Muscle of leg (tissue), 11 donors: ENCODE data around the gene SUPT3H. TPM values are rescaled to one million over a fixed set of nuclear protein-coding genes. Genes with fewer than 3 reads are reported as not detected.
"Not testable (repeated sequence)": the region's sequence is repeated elsewhere in the genome, so short reads cannot be mapped to it uniquely, and the experiment has no call there.

ENCODE experiments used
- DNase-seq: peaks from one replicate; pipeline ENCODE4 v3.0.0; 2013
- H3K27ac ChIP-seq: one replicate; pipeline ENCODE4 v1.5.1; 2013; ENCODE audit warnings: mild to moderate bottlenecking, low read length, control low read depth
- H3K27me3 ChIP-seq: one replicate; pipeline ENCODE4 v1.6.1; 2013; ENCODE audit warnings: low read length; ENCODE audit not compliant: control insufficient read depth, insufficient read depth
- H3K36me3 ChIP-seq: one replicate; pipeline ENCODE4 v1.6.1; 2013; ENCODE audit warnings: low read length; ENCODE audit not compliant: control insufficient read depth, insufficient read depth
- H3K4me1 ChIP-seq: one replicate; pipeline ENCODE4 v1.6.1; 2013; ENCODE audit warnings: low read length; ENCODE audit not compliant: control insufficient read depth, insufficient read depth
- H3K4me3 ChIP-seq: one replicate; pipeline ENCODE4 v1.5.1; 2013; ENCODE audit warnings: low read length, control low read depth
- H3K9me3 ChIP-seq: replicated peaks from 2 replicates; pipeline ENCODE4 v1.6.1; 2013; ENCODE audit warnings: low read depth, low read length; ENCODE audit not compliant: control insufficient read depth
- WGBS: methylation state at CpG from one replicate; pipeline ENCODE4 v1.1.5; 2013; ENCODE audit warnings: missing lambda C conversion rate; ENCODE audit not compliant: insufficient coverage; 5-methylcytosine and 5-hydroxymethylcytosine counted together
- polyA plus RNA-seq, 8 donors: library from polyadenylated mRNA; unstranded; fragments of 120-200 nt; gene quantifications; one replicate each; pipeline versions ENCODE4 v1.2.1 to v1.2.3, GENCODE V29; 2013; ENCODE audit warnings: inconsistent platforms in 1 of 8, low replicate concordance in 1 of 8; ENCODE audit not compliant: insufficient read length in 8 of 8, insufficient read depth in 1 of 8
- total RNA-seq: library from RNA; stranded (reverse); fragments of 120-200 nt; gene quantifications from one replicate; pipeline ENCODE4 v1.2.4, GENCODE V29; 2013

The SUPT3H gene
- total and polyA plus RNA-seq, 9 donors: 8.3 to 13.7 (median 10.7) TPM

DNA sequence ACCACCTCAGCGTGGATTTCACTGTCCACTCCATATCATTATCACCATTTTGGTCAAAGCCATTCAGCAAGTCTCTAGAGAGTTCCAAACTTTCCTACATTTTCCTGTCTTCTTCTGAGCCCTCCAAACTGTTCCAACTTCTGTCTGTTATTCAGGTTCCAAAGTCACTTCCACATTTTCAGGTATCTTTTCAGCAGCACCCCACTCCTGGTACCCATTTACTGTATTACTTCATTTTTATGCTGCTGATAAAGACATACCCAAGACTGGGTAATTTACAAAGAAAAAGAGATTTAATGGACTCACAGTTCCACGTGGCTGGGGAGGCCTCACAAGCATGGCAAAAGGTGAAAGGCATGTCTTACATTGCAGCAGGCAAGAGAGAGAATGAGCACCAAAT, 512.5 kb downstream of the SUPT3H start:
- H3K27me3 ChIP-seq, H3K36me3 ChIP-seq, H3K4me3 ChIP-seq, H3K9me3 ChIP-seq, H3K4me1 ChIP-seq, H3K27ac ChIP-seq, DNase-seq: not testable (repeated sequence)
- 100% methylated on average over 1 of the region's 2 CpGs for WGBS

GRCh38 chr6:44859901-44860410, 517.8 kb downstream of the SUPT3H start:
- Histone ChIP-seq H3K4me3 (no peak overlapping the region), H3K4me1 (no peaks in the 10 kb centered on the region), H3K9me3 (peaks cover under 1% of the 10 kb centered on the region), H3K27ac (no peak overlapping the region), H3K27me3 (no peaks in the 10 kb centered on the region), H3K36me3 (no peaks in the 10 kb centered on the region)
- DNase-seq: no peak
- 100% methylated on average over 1 of the region's 2 CpGs for WGBS

DNA sequence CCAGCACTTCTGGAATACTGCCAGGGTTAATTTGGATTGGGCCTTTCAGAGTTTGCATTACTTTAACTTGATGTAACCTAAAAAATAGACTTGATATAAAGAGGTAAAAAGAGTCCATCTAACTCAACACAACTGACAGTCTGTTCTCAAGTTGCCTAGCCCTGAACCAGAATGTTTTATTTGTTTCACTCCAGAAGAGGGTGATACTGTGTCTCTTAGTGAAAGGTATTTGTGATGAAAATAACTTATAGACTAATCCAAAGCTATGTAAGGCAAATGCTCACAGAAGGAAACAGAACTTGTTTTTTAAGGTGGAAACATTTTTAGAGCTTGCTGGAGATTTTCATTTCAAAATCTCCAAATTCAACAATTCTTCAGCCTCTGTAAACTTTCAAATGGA, 518.7 kb downstream of the SUPT3H start:
- H3K9me3 ChIP-seq: no peaks in the 10 kb centered on the region
- no peak overlapping the region for H3K4me3 ChIP-seq
- peak; percentile 36 for DNase-seq

GRCh38 chr6:44856479-44856878, 521.3 kb downstream of the SUPT3H start:
- DNase-seq: no peak
- no CpG with 5 or more reads among the region's 3 CpGs for WGBS
- H3K9me3 ChIP-seq: no peaks in the 10 kb centered on the region
- H3K36me3 ChIP-seq: no peaks in the 10 kb centered on the region
- H3K4me1 ChIP-seq: no peaks in the 10 kb centered on the region
- no peaks in the 10 kb centered on the region for H3K27me3 ChIP-seq
- no peak overlapping the region for H3K4me3 ChIP-seq
- H3K27ac ChIP-seq: no peak overlapping the region

More for the DNA sequence above, 518.7 kb downstream of the SUPT3H start:
- H3K4me1 ChIP-seq: no peaks in the 10 kb centered on the region
- H3K27ac ChIP-seq: no peak overlapping the region
- no peaks in the 10 kb centered on the region for H3K36me3 ChIP-seq
- H3K27me3 ChIP-seq: no peaks in the 10 kb centered on the region

GRCh38 chr6:44855562-44856411, 521.9 kb downstream of the SUPT3H start:
- peaks cover 1% of the 10 kb centered on the region for H3K4me1 ChIP-seq
- peak; percentile 88 for DNase-seq
- H3K4me3 ChIP-seq: no peak overlapping the region
- no peak overlapping the region for H3K27ac ChIP-seq
- H3K27me3 ChIP-seq: no peaks in the 10 kb centered on the region
- 69% methylated on average over 3 of the region's 7 CpGs for WGBS
- no peaks in the 10 kb centered on the region for H3K9me3 ChIP-seq
- no peaks in the 10 kb centered on the region for H3K36me3 ChIP-seq

GRCh38 chr6:44854712-44855443, 522.9 kb downstream of the SUPT3H start:
- Histone ChIP-seq H3K36me3 (no peaks in the 10 kb centered on the region), H3K27ac (no peak overlapping the region), H3K4me3 (no peak overlapping the region), H3K9me3 (no peaks in the 10 kb centered on the region), H3K27me3 (no peaks in the 10 kb centered on the region), H3K4me1 (peaks cover 2% of the 10 kb centered on the region)
- DNase-seq: no peak
- no CpG with 5 or more reads among the region's 2 CpGs for WGBS

DNA sequence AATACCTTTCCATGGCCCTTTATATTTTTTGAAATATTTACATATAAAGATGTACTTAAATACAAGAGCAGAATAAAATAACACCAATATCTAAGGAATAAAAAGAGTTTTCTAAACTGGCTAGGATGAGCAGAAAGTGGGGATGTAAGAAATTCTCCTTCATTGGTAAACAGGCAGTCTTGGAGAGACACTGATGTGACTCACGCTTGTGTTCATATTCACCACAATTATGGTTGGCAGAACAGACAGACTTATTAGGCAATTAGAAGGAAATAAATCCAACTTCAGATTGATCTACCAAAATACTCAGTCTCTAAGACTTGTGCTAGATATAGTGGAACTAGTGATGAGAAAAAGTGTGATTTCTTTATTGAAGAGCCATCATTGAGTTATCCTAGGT, 526.6 kb downstream of the SUPT3H start:
- H3K27ac ChIP-seq: no peak overlapping the region

DNA sequence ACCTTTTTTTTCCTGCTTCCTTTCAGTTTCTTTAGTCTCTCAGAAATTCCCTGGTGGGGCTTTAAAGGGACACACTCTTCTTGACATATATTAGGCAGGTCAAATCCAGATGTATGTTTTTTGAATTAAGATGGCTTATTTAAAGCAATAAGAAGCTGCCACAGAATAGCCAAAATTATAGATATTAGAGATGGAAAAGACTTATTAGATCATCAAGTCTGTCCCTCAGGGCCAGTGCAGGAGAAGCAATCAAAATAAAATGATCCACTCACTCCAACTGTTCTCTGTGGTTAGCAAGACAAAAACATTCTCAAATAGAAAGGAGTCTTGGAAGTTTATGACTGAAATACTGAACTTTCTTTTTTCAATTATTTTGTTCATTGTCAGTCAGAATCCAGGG, 527.4 kb downstream of the SUPT3H start:
- Histone ChIP-seq H3K4me3 (no peak overlapping the region), H3K36me3 (no peaks in the 10 kb centered on the region), H3K27me3 (no peaks in the 10 kb centered on the region), H3K9me3 (no peaks in the 10 kb centered on the region), H3K4me1 (peaks cover 2% of the 10 kb centered on the region), H3K27ac (no peak overlapping the region)
- peak; percentile 94 for DNase-seq

More for the DNA sequence above, 526.6 kb downstream of the SUPT3H start:
- Histone ChIP-seq H3K9me3 (no peaks in the 10 kb centered on the region), H3K27me3 (no peaks in the 10 kb centered on the region), H3K4me3 (no peak overlapping the region), H3K36me3 (no peaks in the 10 kb centered on the region), H3K4me1 (peaks cover 2% of the 10 kb centered on the region)
- no peak for DNase-seq
- WGBS: no CpG with 5 or more reads among the region's 1 CpG

GRCh38 chr6:44849806-44850205, 527.9 kb downstream of the SUPT3H start:
- peak; percentile 89 for DNase-seq
- Histone ChIP-seq H3K9me3 (no peaks in the 10 kb centered on the region), H3K4me1 (peaks cover 2% of the 10 kb centered on the region), H3K27ac (peak overlapping the region; percentile 8), H3K27me3 (no peaks in the 10 kb centered on the region), H3K4me3 (no peak overlapping the region), H3K36me3 (no peaks in the 10 kb centered on the region)
- WGBS: no CpG with 5 or more reads among the region's 1 CpG

- no peaks in the 10 kb centered on the region for H3K4me1 ChIP-seq
- WGBS: no CpG with 5 or more reads among the region's 3 CpGs
- no peaks in the 10 kb centered on the region for H3K27me3 ChIP-seq
- H3K36me3 ChIP-seq: no peaks in the 10 kb centered on the region
- no peak overlapping the region for H3K27ac ChIP-seq
- H3K9me3 ChIP-seq: no peaks in the 10 kb centered on the region
- H3K4me3 ChIP-seq: no peak overlapping the region
- no peak for DNase-seq
These were observed 534.0 kb downstream of the SUPT3H start for GRCh38 chr6:44843734-44844133.
